Smooth muscle cell (in vitro differentiated cells): Measurements from ENCODE around the gene SDHC. TPM values are rescaled to one million over a fixed set of nuclear protein-coding genes. Genes with fewer than 3 reads are reported as not detected.

Source experiments
- DNase-seq: peaks from one replicate; lab custom pipeline; 2025; ENCODE audit not compliant: unreplicated experiment; lab: John Stamatoyannopoulos, UW
- H2AFZ ChIP-seq: fragments of 200-600 bp; sonication (generic); 2 replicates; pipeline ENCODE4 v1.6.0; 2016; ENCODE audit warnings: antibody characterized with exemption, low read depth, mild to moderate bottlenecking
- H3F3A ChIP-seq: fragments of 200-600 bp; sonication (generic); 2 replicates; pipeline ENCODE4 v1.6.0; 2017; ENCODE audit warnings: antibody characterized with exemption, low read depth
- H3K27ac ChIP-seq: fragments of 200-600 bp; sonication (generic); 2 replicates; pipeline ENCODE4 v1.5.1; 2016; ENCODE audit warnings: low read depth, mild to moderate bottlenecking
- H3K27me3 ChIP-seq: fragments of 200-600 bp; sonication (generic); 2 replicates; pipeline ENCODE4 v1.6.1; 2016; ENCODE audit warnings: low read depth, mild to moderate bottlenecking
- H3K36me3 ChIP-seq: fragments of 200-600 bp; sonication (generic); 2 replicates; pipeline ENCODE4 v1.5.1; 2016; ENCODE audit warnings: low read depth
- H3K4me1 ChIP-seq: fragments of 200-600 bp; sonication (generic); 2 replicates; pipeline ENCODE4 v1.5.1; 2016; ENCODE audit warnings: low read depth
- H3K4me2 ChIP-seq: fragments of 200-600 bp; sonication (generic); 2 replicates; pipeline ENCODE4 v1.6.0; 2016; ENCODE audit warnings: mild to moderate bottlenecking
- H3K4me3 ChIP-seq: fragments of 200-600 bp; sonication (generic); 2 replicates; pipeline ENCODE4 v1.5.1; 2016; ENCODE audit warnings: mild to moderate bottlenecking
- H3K79me2 ChIP-seq: fragments of 200-600 bp; sonication (generic); 2 replicates; pipeline ENCODE4 v1.6.0; 2016; ENCODE audit warnings: low read depth, mild to moderate bottlenecking
- H3K9ac ChIP-seq: fragments of 200-600 bp; sonication (generic); 2 replicates; pipeline ENCODE4 v1.6.0; 2016; ENCODE audit warnings: low read depth
- H3K9me3 ChIP-seq: fragments of 200-600 bp; sonication (generic); replicated peaks from 2 replicates; pipeline ENCODE4 v1.5.1; 2016; ENCODE audit warnings: low read depth
- H4K20me1 ChIP-seq: fragments of 200-600 bp; sonication (generic); 2 replicates; pipeline ENCODE4 v1.6.0; 2016; ENCODE audit warnings: low read depth
- CTCF ChIP-seq: fragments of 200-600 bp; sonication (generic); IDR thresholded peaks from 2 replicates; pipeline ENCODE4 v1.5.1; 2017; ENCODE audit warnings: borderline replicate concordance, mild to moderate bottlenecking, antibody characterized with exemption; ENCODE audit not compliant: insufficient read depth, poor library complexity, severe bottlenecking
- WGBS: methylation state at CpG from one replicate; pipeline ENCODE4 v1.1.7; 2016; ENCODE audit warnings: low lambda C conversion rate; 5-methylcytosine and 5-hydroxymethylcytosine counted together
- polyA plus RNA-seq: library from polyadenylated mRNA; unstranded; fragments of >200 nt; fragmentation: Nextera tagmentation; extraction: Ambion mirVana; gene quantifications from 2 replicates; pipeline ENCODE4 v1.2.1, GENCODE V29; 2016
- total RNA-seq: library from RNA; depleted of rRNA; stranded (reverse); fragments of >200 nt; gene quantifications from 2 replicates; pipeline ENCODE4 v1.2.3, GENCODE V29; 2014

Gene SDHC
- total and polyA plus RNA-seq, 2 experiments from 2014 or later = 179 to 342 TPM

DNA sequence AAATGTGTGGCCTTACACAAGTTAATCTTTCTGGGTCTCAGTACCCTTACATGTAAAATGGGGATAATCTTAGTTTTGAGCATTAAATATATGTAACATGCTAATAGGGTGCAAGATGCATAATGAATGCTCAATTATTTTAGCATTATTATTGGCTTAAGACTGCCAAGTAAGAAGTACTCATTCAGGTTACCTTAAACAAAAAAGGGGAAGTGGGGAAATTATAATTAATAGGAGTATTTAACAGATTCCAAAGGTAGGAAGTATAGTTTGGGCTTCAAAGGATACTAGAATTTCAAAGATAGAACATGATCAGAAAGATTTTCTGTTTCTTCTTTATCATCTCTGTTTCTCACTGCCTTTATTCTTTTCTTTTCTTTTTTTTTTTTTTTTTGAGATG, 59.3 kb downstream of the SDHC start:
- H3K27me3 ChIP-seq = no peaks in the 10 kb centered on the region
- H3K4me1 ChIP-seq = no peaks in the 10 kb centered on the region
- TF ChIP-seq CTCF = no peak
- no peaks in the 10 kb centered on the region for H3K79me2 ChIP-seq
- H4K20me1 ChIP-seq = no peaks in the 10 kb centered on the region
- no peak overlapping the region for H3K4me3 ChIP-seq
- no peak overlapping the region for H3K27ac ChIP-seq
- H3K9me3 ChIP-seq = no peaks in the 10 kb centered on the region
- H3K4me2 ChIP-seq = no peak overlapping the region
- H2AFZ ChIP-seq = no peak overlapping the region
- no peak overlapping the region for H3K9ac ChIP-seq
- no peaks in the 10 kb centered on the region for H3K36me3 ChIP-seq
- DNase-seq = no peak
- no peaks in the 10 kb centered on the region for H3F3A ChIP-seq

GRCh38 chr1:161374373-161374772, 60.2 kb downstream of the SDHC start:
- TF ChIP-seq CTCF = peak; percentile 8
- no peak overlapping the region for H3K27ac ChIP-seq
- no peaks in the 10 kb centered on the region for H3K36me3 ChIP-seq
- DNase-seq = no peak
- no peaks in the 10 kb centered on the region for H4K20me1 ChIP-seq
- 61% methylated on average over 2 of the region's 2 CpGs for WGBS
- no peaks in the 10 kb centered on the region for H3K79me2 ChIP-seq
- no peak overlapping the region for H3K4me2 ChIP-seq
- no peak overlapping the region for H3K9ac ChIP-seq
- H3K9me3 ChIP-seq = no peaks in the 10 kb centered on the region
- H3K27me3 ChIP-seq = no peaks in the 10 kb centered on the region
- H2AFZ ChIP-seq = no peak overlapping the region
- no peaks in the 10 kb centered on the region for H3F3A ChIP-seq
- H3K4me3 ChIP-seq = no peak overlapping the region
- no peaks in the 10 kb centered on the region for H3K4me1 ChIP-seq

GRCh38 chr1:161378014-161378413, 63.8 kb downstream of the SDHC start:
- H3K27ac ChIP-seq = no peak overlapping the region
- no peaks in the 10 kb centered on the region for H3K36me3 ChIP-seq
- no peak for DNase-seq
- H3K9ac ChIP-seq = no peak overlapping the region
- no peaks in the 10 kb centered on the region for H3K9me3 ChIP-seq
- no peak overlapping the region for H2AFZ ChIP-seq
- WGBS = 91% methylated on average over 5 of the region's 5 CpGs
- H3K4me3 ChIP-seq = no peak overlapping the region
- no peaks in the 10 kb centered on the region for H3F3A ChIP-seq
- H3K79me2 ChIP-seq = no peaks in the 10 kb centered on the region
- no peak overlapping the region for H3K4me2 ChIP-seq
- no peaks in the 10 kb centered on the region for H4K20me1 ChIP-seq
- no peaks in the 10 kb centered on the region for H3K4me1 ChIP-seq
- TF ChIP-seq CTCF = no peak
- H3K27me3 ChIP-seq = no peaks in the 10 kb centered on the region

- Histone ChIP-seq H3K9me3 (no peaks in the 10 kb centered on the region), H3K27ac (no peak overlapping the region), H3K4me1 (no peaks in the 10 kb centered on the region), H3K9ac (no peak overlapping the region), H2AFZ (no peak overlapping the region), H3K79me2 (no peaks in the 10 kb centered on the region), H4K20me1 (no peaks in the 10 kb centered on the region), H3K27me3 (no peaks in the 10 kb centered on the region), H3K36me3 (no peaks in the 10 kb centered on the region), H3K4me3 (peak overlapping the region; percentile 18), H3F3A (no peaks in the 10 kb centered on the region), H3K4me2 (peak overlapping the region; percentile 64)
- no peak for DNase-seq
- WGBS = 66% methylated on average over 18 of the region's 18 CpGs
- no peak for TF ChIP-seq CTCF
These were observed 64.9 kb downstream of the SDHC start for GRCh38 chr1:161379071-161379470.
